ENCODE measurements around the gene HDGFL2. TPM values are rescaled to one million over a fixed set of nuclear protein-coding genes. Genes with fewer than 3 reads are reported as not detected.

The HDGFL2 gene
- total RNA-seq, 1 experiment from 2014 or later = 75.2 TPM

DNA sequence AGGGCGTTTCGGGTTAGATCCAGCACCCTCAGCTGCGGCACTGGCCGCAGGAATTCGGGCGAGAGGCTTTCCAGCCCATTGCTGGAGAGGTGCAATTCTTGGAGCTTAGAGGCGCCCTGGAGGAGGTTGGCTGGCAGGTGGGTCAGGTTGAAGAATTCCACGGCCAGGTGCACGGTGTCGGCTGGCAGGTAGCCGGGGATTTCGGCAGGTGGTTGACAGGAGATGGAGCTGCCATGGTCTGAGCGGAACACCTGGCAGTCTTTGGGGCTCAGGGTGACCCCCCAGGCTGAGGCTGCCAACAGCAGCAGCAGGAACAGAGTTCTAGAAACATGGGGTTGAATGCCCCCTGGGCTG is 66.5 kb downstream of the HDGFL2 start:
- no peaks in the 10 kb centered on the region for H3K36me3 ChIP-seq (ENCODE audit: control insufficient read depth in 1 of 2, insufficient read depth in 2 of 2, low read length in 2 of 2)
- no peak overlapping the region for H3K4me2 ChIP-seq (ENCODE audit: low read length)
- no peak overlapping the region for H3K27ac ChIP-seq (ENCODE audit: low read depth, low read length)
- no peak for TF ChIP-seq SP1 (IDR thresholded peaks at IDR 0.05; ENCODE audit: low read depth)
- no peak for TF ChIP-seq JUND (IDR thresholded peaks at IDR 0.05)
- no peak for TF ChIP-seq ZFX (IDR thresholded peaks at IDR 0.05)
- no peak for TF ChIP-seq TCF7L2 (IDR thresholded peaks at IDR 0.05; ENCODE audit: borderline replicate concordance, extremely low read depth, insufficient read depth, insufficient read length)
- TF ChIP-seq POLR2A (IDR thresholded peaks at IDR 0.05; ENCODE audit: borderline replicate concordance, extremely low read depth, insufficient read depth, insufficient read length) = no peak
- no peak for TF ChIP-seq ELF1 (IDR thresholded peaks at IDR 0.05; ENCODE audit: borderline replicate concordance, low read depth)
- TF ChIP-seq EZH2 (IDR thresholded peaks at IDR 0.05) = no peak
- TF ChIP-seq EGR1 (IDR thresholded peaks at IDR 0.05; ENCODE audit: low read depth) = no peak
- no peak for TF ChIP-seq CBX3 (IDR thresholded peaks at IDR 0.05; ENCODE audit: low read depth)
- no peak for TF ChIP-seq POLR2AphosphoS5 (IDR thresholded peaks at IDR 0.05; ENCODE audit: low read depth, low read length)
- TF ChIP-seq RAD21 (IDR thresholded peaks at IDR 0.05; ENCODE audit: low read depth) = no peak
- no peak for TF ChIP-seq SIN3A (IDR thresholded peaks at IDR 0.05; ENCODE audit: low read depth)
- TF ChIP-seq FOSL1 (IDR thresholded peaks at IDR 0.05; ENCODE audit: low read depth) = no peak
- no peaks in the 10 kb centered on the region for H4K20me1 ChIP-seq (ENCODE audit: insufficient read depth)
- no peak overlapping the region for H3K4me3 ChIP-seq (replicated peaks in 1 of 2; ENCODE audit: low read depth in 1 of 2, low read length in 2 of 2)
- intact Hi-C loops (cut with micrococcal nuclease) = no loop called here
- ChIA-PET POLR2A (no interaction called here), CTCF (interaction anchor here (1.0 to 1.1 kb wide), 2 partner anchors 15 to 96 kb away, joined by 3 read pairs; no protein-coding TSS in a partner anchor), RAD21 (ENCODE audit: low non-redundant PET in 1 of 2, low total read pairs in 2 of 2, uncharacterized antibody in 2 of 2, unreplicated experiment in 2 of 2) (no interaction called here)
- H3K4me1 ChIP-seq (ENCODE audit: control insufficient read depth in 1 of 2, insufficient read depth in 2 of 2, low read length in 2 of 2) = peaks cover 14 to 36% of the 10 kb centered on the region in 2 experiments; a peak in 3 of 4 replicates
- ATAC-seq = no peak
- no peak overlapping the region for H3K9ac ChIP-seq (ENCODE audit: low read length)
- no peaks in the 10 kb centered on the region for H3K9me3 ChIP-seq (ENCODE audit: control insufficient read depth in 1 of 2, insufficient read depth in 1 of 2, low read depth in 1 of 2, low read length in 2 of 2)
- DNase-seq (ENCODE audit: low read depth, low spot score) = no peak
- no peaks in the 10 kb centered on the region for H3K79me2 ChIP-seq (ENCODE audit: insufficient read depth, low read length)
- no TSS peak for BruUV-seq (replicated peaks)
- H3K27me3 ChIP-seq (ENCODE audit: insufficient read depth, low read length) = no peaks in the 10 kb centered on the region
- no peak overlapping the region for H2AFZ ChIP-seq (ENCODE audit: low read depth, low read length, poor library complexity, severe bottlenecking)
- no peaks in the 10 kb centered on the region for H3K9me2 ChIP-seq (ENCODE audit: insufficient read depth)

DNA sequence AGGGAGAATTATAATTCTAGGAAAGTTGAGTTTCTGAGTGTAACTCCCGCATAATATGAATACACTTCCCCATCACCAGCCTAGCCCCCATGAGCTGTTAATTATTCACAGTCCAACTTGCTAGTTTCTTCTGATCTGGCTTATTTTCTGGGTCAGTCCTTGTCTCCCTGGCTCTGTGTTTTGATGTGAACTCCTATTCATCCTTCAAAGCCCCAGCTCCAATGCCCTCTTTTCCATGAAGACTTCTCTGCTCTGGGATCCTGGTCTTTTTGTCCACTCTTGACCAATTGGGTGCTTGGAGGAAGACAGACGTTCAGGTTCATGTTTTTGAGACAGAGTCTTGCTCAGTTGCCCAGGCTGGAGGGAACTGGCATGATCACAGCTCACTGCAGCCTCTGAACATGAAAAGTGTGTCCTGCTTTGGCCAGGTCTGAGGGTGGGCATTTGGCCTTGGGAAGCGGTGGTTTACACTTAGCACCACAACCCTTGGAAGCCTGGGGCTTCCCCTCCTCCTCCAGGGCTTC is 67.1 kb downstream of the HDGFL2 start:
- BruUV-seq (replicated peaks) = no TSS peak
- Histone ChIP-seq H3K36me3 (ENCODE audit: control insufficient read depth in 1 of 2, insufficient read depth in 2 of 2, low read length in 2 of 2) (no peaks in the 10 kb centered on the region), H4K20me1 (ENCODE audit: insufficient read depth) (no peaks in the 10 kb centered on the region), H3K9me2 (ENCODE audit: insufficient read depth) (no peaks in the 10 kb centered on the region), H3K27ac (ENCODE audit: low read depth, low read length) (no peak overlapping the region; the same call in 1 of the 2 replicates), H3K79me2 (ENCODE audit: insufficient read depth, low read length) (no peaks in the 10 kb centered on the region), H3K4me1 (ENCODE audit: control insufficient read depth in 1 of 2, insufficient read depth in 2 of 2, low read length in 2 of 2) (peaks cover 14 to 35% of the 10 kb centered on the region in 2 experiments; a peak in 3 of 4 replicates), H3K4me2 (ENCODE audit: low read length) (no peak overlapping the region), H3K9ac (ENCODE audit: low read length) (no peak overlapping the region), H3K9me3 (ENCODE audit: control insufficient read depth in 1 of 2, insufficient read depth in 1 of 2, low read depth in 1 of 2, low read length in 2 of 2) (no peaks in the 10 kb centered on the region), H3K27me3 (ENCODE audit: insufficient read depth, low read length) (no peaks in the 10 kb centered on the region), H2AFZ (ENCODE audit: low read depth, low read length, poor library complexity, severe bottlenecking) (no peak overlapping the region), H3K4me3 (replicated peaks in 1 of 2; ENCODE audit: low read depth in 1 of 2, low read length in 2 of 2) (no peak overlapping the region)
- ChIA-PET CTCF (interaction anchor here (1.0 to 1.1 kb wide), 2 partner anchors 16 to 95 kb away, joined by 3 read pairs; no protein-coding TSS in a partner anchor), POLR2A (no interaction called here), RAD21 (ENCODE audit: low non-redundant PET in 1 of 2, low total read pairs in 2 of 2, uncharacterized antibody in 2 of 2, unreplicated experiment in 2 of 2) (no interaction called here)
- no peak for ATAC-seq
- intact Hi-C loops (cut with micrococcal nuclease) = no loop called here
- TF ChIP-seq POLR2A (IDR thresholded peaks at IDR 0.05; ENCODE audit: borderline replicate concordance, extremely low read depth, insufficient read depth, insufficient read length) = no peak
- TF ChIP-seq, protein P1, sequence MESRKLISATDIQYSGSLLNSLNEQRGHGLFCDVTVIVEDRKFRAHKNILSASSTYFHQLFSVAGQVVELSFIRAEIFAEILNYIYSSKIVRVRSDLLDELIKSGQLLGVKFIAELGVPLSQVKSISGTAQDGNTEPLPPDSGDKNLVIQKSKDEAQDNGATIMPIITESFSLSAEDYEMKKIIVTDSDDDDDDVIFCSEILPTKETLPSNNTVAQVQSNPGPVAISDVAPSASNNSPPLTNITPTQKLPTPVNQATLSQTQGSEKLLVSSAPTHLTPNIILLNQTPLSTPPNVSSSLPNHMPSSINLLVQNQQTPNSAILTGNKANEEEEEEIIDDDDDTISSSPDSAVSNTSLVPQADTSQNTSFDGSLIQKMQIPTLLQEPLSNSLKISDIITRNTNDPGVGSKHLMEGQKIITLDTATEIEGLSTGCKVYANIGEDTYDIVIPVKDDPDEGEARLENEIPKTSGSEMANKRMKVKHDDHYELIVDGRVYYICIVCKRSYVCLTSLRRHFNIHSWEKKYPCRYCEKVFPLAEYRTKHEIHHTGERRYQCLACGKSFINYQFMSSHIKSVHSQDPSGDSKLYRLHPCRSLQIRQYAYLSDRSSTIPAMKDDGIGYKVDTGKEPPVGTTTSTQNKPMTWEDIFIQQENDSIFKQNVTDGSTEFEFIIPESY (IDR thresholded peaks at IDR 0.05; ENCODE audit: extremely low read depth, insufficient replicate concordance, low read length) = no peak
- no peak for TF ChIP-seq CBX3 (IDR thresholded peaks at IDR 0.05; ENCODE audit: low read depth)
- no peak for TF ChIP-seq YY1 (IDR thresholded peaks at IDR 0.05; ENCODE audit: extremely low read depth, insufficient replicate concordance, low read depth, low read length)
- no peak for TF ChIP-seq JUND (IDR thresholded peaks at IDR 0.05)
- TF ChIP-seq POLR2AphosphoS5 (IDR thresholded peaks at IDR 0.05; ENCODE audit: low read depth, low read length) = no peak
- no peak for TF ChIP-seq SIN3A (IDR thresholded peaks at IDR 0.05; ENCODE audit: low read depth)
- no peak for TF ChIP-seq TCF7L2 (IDR thresholded peaks at IDR 0.05; ENCODE audit: borderline replicate concordance, extremely low read depth, insufficient read depth, insufficient read length)
- TF ChIP-seq ZFX (IDR thresholded peaks at IDR 0.05) = no peak
- no peak for DNase-seq (ENCODE audit: low read depth, low spot score)
